Anterior cingulate cortex (tissue), 58 donors: ENCODE results near the gene LMO4.

ENCODE experiments used
- DNase-seq, 58 donors: peaks; one replicate each; lab custom pipeline; 2025; lab: John Stamatoyannopoulos, UW

The LMO4 gene

DNA sequence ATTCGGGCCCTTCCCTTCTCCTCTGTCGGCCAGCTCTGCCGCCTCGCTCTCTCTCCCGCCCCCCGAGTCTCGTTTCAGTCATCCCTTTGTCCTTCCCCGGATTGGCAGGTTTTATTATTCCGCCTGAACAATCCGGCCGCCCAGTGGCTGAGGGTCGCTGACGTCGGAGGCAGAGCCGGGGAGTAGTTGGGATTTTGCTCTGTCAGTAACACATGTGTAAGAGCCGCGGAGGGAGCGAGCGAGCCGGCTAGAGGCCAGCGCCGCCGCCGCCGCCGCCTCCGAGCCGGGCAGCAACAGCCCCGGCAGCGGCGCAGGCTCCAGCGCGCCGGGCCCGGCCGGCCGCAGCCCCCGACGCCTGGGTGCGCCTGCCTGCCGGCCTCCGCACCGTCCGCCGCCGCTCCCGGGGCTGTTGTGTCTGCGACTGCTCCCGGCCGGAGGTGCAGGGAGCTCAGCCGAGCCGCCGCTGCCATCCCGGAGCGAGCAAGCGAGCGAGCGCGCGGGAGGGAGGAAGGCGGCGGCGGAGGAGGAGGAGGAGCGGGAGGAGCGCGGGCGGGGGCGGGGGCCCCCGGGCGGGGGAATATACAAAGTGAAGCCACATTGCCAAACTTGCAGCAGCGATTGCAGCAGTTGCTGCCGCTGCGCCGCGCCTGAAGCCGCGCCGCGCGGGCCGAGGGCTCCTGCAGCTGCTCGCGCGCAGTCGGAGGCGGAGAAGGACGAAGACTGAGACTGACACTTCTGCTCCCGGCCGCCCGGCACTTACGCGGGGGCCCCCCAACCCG, at the start of gene LMO4:
Gene LMO4, plus strand, starts transcription at position 609 of the 779 bp plus-strand sequence. CDS start 3,136 bp downstream, outside the sequence.
- DNase-seq: peak; percentile 69 to 98 (median 94)

DNA sequence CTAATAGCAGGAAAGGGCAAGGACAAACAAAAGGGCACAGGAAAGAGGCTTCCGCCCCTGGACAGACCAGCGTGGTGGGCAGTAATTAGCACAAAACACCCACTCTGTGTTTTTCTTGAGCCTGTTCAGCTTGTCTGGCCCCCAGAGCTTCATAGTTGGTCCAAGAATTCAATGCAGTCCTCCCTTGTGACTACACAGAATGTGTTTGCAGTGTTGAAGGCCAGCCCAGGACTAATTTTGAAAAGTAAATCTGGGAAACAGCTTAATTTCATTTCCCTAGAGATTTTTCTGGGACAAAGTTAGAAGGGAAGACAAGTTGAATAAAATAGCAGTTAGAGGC, 49.2 kb upstream of the LMO4 start:
- peak in 7 of 58 donors; percentile 1 to 31 (median 7) for DNase-seq

DNA sequence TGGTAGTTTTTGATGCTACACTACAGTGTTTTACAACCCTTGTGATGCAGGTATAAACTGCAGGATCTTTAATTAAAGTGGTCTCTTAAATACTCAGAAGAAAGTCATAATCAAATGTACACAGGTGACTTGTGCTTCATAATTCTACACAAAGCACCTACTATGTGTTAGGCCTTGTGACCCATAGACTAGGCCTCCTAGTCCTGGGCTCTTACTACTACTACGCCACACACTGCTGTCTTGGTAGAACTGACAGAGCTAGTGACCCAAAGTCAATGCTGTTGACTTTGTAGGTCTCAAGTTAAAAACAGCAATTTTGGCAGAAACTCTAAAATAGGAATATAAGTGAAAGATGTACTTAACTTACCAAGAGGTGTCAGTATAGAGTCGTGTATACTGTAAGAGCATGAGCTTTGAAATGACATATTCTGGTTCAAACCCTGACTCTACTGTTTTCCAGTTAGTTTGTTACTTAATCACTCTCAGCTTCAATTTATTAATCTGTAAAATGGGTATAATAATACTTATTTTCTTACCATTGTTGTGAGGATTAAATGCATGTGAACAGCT, 48.6 kb upstream of the LMO4 start:
- DNase-seq: no peak

- DNase-seq: no peak
Measured at GRCh38 chr1:87284456-87285240, 44.0 kb upstream of the LMO4 start.

- no peak for DNase-seq
Measured at GRCh38 chr1:87291107-87291506, 37.6 kb upstream of the LMO4 start.

- peak in 33 of 58 donors; percentile 1 to 71 (median 17) for DNase-seq
Measured at GRCh38 chr1:87292684-87293493, 35.8 kb upstream of the LMO4 start.

GRCh38 chr1:87294633-87295032, 34.0 kb upstream of the LMO4 start:
- no peak for DNase-seq

DNA sequence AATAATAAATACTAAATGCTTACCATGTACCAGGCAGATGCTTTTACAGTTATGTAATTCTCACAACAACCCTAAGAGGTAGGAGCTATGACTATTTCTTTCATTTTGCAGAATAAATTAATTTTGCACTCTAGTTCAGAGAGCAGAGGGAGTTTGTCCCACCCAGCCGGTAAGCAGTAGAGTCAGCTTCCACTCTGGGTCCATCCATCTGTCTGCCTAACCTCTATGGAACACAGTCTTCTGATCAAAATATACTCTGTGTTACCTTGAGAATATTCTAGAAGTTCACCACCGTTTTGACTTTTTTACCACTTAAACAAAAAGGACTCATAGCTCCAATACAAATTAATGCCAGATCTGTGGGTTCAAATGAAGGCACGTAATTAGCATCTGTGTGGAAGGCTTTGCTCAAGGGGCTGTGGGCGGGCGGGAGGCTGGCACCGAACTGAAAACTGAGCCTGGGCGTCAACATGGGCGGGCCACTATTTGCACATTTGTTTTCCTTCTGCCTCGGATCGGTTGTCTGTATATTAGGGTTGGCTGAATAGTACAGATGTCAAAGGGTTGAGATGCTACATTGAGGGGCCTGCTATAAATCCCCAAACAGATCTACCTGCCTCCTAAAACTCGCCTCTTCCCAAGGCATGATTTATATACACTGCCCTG, 33.1 kb upstream of the LMO4 start:
- DNase-seq: no peak

DNA sequence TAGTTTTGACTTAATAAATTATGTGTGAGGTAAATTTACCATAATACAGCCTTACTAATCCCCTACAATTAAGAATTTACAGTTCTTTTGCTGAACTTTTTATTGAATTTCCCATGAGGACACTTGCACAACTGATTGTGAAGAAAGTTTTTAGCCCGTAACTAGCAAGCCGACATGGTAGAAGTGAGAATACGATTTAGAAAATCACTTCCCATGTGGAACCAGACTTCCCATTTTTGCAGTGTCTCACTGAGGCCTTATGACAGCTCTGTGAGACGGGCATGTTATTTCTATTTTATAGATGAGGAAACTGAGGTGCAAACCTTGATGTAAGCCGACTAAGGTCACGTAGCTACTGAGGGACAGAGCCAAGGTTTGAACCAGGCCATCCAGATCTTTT, 32.5 kb upstream of the LMO4 start:
- no peak for DNase-seq

- DNase-seq: no peak
Measured at GRCh38 chr1:87299661-87300060, 29.0 kb upstream of the LMO4 start.

GRCh38 chr1:87300628-87301027, 28.1 kb upstream of the LMO4 start:
- no peak for DNase-seq

DNA sequence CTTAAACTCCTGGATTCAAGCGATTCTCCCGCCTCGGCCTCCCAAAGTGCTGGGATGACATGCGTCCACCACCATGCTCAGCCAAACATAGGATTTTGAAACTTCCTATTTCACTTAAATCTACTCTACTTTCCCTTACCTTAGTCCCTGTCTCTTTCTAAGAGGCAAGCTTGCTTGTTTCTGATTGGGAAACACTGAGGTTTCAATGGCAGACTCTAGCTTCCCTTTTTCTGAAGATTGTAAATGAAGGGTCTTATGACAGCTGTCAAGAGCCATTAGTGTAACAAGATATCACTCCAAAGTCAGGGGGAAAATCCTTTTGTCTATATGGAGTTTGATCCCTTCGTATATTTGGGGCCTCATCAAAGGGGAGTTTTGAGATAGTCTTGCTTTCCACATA, 23.5 kb upstream of the LMO4 start:
- DNase-seq: no peak

- DNase-seq: no peak
Measured at GRCh38 chr1:87305762-87306161, 22.9 kb upstream of the LMO4 start.

DNA sequence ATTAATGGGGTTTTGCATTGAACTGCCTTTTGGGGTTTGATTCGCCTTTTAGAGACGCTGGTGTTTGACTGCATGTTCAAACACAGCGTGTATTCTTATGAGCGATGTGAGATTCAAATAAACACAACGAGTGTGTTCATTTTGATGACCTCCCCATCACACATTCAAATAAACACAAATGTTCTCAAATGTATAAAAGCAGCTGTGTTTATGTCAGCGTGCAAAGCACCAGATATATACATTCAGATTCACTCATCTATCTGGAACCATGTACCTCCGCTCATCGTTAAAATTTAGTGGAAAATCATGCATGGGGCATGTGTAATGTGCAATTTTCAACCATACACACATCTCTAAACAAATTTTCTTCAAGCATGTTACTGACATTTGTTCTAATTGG, 21.4 kb upstream of the LMO4 start:
- DNase-seq: no peak

DNA sequence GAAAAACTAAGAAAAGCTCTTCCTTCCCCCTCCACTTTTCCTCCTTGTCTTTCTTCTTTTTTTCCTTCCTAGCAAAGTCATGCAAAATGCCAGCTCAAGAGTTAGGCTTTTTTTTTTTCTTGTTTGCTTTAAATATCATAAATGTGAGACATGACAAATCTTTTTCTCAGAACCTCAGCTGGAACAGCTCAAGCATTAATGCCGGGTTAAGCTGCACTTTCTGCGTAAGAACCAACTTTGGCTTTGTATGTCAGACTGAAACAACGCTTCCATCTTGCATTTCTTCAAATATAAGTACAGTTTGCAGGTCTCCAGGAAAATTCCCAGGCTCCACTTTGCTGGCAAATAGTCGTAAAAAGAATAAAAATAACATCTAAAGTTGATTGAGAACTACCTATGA, 20.7 kb upstream of the LMO4 start:
- DNase-seq: no peak

DNA sequence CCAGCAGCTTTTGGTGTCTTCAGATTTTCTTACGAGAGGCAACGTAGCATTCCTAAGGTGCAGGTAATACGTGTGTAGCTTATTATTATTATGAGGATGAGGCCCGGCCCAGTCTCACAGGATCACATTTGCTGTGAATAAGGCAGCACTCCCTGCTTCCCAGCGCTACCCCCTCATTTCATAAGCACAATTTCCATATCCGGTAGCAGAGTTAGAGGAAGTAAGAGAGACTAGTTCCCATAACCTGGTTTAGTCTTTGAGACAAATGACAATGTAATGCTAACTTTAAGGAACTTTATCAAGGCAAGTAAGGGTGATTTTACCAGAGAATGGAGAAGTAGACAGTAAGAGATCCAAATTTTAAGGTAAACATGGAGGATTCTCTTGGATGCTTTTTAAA, 14.6 kb upstream of the LMO4 start:
- DNase-seq: no peak

GRCh38 chr1:87318056-87318650, 10.5 kb upstream of the LMO4 start:
- no peak for DNase-seq

DNA sequence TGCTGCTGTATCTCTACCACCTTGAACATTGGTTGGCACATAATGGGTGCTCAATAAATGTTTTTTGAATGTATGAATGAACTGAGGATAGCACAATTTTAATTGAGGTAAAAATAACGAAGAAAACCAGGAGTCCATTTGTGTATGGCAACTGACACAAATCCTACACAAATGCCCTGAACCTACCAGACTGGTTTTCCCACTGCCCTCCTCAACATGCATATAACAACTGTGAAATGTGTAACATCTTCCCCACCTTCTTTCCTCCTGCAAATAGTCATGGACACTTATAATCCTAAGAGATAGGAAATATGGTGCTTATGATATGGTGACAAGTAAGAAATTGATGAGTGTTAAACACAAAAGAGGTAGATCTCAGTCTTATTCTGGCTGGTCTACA, 9.9 kb upstream of the LMO4 start:
- no peak for DNase-seq

DNA sequence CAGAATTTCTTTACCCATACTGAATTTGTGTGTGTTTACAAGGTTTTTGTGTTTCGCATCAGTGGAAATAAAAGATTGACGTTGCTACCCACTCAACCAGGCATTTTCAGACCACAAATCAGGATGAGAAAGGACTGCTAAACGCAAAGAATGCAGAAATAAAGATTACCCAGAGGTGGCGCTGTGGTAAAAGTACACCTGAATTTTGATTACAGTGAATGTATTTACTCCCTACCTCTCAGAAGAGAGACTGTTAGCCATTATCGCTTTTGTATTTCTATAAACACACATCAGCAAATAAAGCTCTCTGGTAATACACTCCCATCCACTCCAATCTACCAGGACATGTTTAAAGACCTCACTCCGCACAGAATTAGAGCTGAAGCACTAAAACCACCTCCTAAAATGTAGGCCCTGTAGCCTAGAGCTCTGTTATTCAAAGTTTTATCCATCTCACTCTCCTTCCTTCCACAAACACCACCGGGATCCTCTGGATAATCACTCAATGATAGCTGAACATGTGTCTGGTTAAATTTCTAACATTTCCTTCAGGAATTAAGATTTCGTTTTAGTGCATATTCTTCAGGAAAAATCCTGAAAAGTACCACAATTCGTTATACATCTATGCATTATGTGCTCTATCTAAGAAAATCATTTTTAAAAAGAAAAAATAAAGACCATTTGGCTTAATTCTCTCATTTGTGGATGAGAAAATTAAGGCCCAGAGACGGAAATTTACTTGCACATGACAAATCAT, 2.5 kb upstream of the LMO4 start:
- peak in 15 of 58 donors; percentile 3 to 57 (median 23) for DNase-seq
